Mesenteric fat pad (tissue), 1 donor: ENCODE measurements around the gene RIPK3. TPM values are rescaled to one million over a fixed set of nuclear protein-coding genes. Genes with fewer than 3 reads are reported as not detected.

Source experiments
- DNase-seq: peaks from one replicate; pipeline ENCODE4 v3.0.0-alpha.2; 2020; ENCODE audit warnings: low spot score
- total RNA-seq: library from RNA; stranded (reverse); fragmentation: NEBNext Ultra II Directional; extraction: Animal tissue kit (Norgen Biotek cat#: 25700); gene quantifications from one replicate; pipeline ENCODE4 v1.2.1, GENCODE V29; 2021
- donor health status: DM: yes; HTN: yes; CAD: no.

Gene RIPK3
- total RNA-seq, 1 donor from 2014 or later, result 12.7 TPM

- no peak for DNase-seq
Observed at GRCh38 chr14:24307575-24308341, 32.0 kb downstream of the RIPK3 start, which contains the start of gene CIDEB. CIDEB (minus strand) TSS chr14:24307977; CDS start chr14:24307858, 119 bp downstream.

- no peak for DNase-seq
Observed at GRCh38 chr14:24307156-24307574, 32.6 kb downstream of the RIPK3 start.

GRCh38 chr14:24304019-24304387, 35.8 kb downstream of the RIPK3 start:
- DNase-seq, result no peak

GRCh38 chr14:24300326-24300980, 39.3 kb downstream of the RIPK3 start:
- DNase-seq, result no peak

- DNase-seq, result peak; percentile 99
Observed at GRCh38 chr14:24299255-24300191, 40.3 kb downstream of the RIPK3 start, which contains the start of the genes DHRS1 and NOP9. DHRS1 (minus strand) TSS chr14:24299780; CDS start chr14:24299106, 674 bp downstream. NOP9 (plus strand) TSS chr14:24299850; CDS start chr14:24299955, 105 bp downstream.

GRCh38 chr14:24298892-24299254, 40.9 kb downstream of the RIPK3 start:
- DNase-seq, result no peak

- no peak for DNase-seq
Observed at GRCh38 chr14:24297190-24297964, 42.4 kb downstream of the RIPK3 start.

- no peak for DNase-seq
Observed at GRCh38 chr14:24296341-24297157, 43.2 kb downstream of the RIPK3 start.

GRCh38 chr14:24293525-24293924, 46.3 kb downstream of the RIPK3 start:
- DNase-seq, result no peak

- DNase-seq, result no peak
Observed at GRCh38 chr14:24292118-24292807, 47.5 kb downstream of the RIPK3 start.

GRCh38 chr14:24291446-24292117, 48.2 kb downstream of the RIPK3 start:
- no peak for DNase-seq

GRCh38 chr14:24290746-24291145, 49.0 kb downstream of the RIPK3 start:
- no peak for DNase-seq

- DNase-seq, result no peak
Observed at GRCh38 chr14:24289649-24290280, 50.0 kb downstream of the RIPK3 start.

GRCh38 chr14:24286996-24287395, 52.8 kb downstream of the RIPK3 start:
- no peak for DNase-seq
